GM12891 (cell line): Measurements from ENCODE around the gene BRD7.

ENCODE experiments used
- POLR2AphosphoS5 ChIP-seq: IDR thresholded peaks from 2 replicates; pipeline ENCODE4 v1.6.1; 2011; ENCODE audit warnings: low read depth, low read length, control low read depth
- TAF1 ChIP-seq: IDR thresholded peaks from 2 replicates; pipeline ENCODE4 v1.6.1; 2011; ENCODE audit warnings: low read depth, low read length, control low read depth

- TF ChIP-seq POLR2AphosphoS5 (no peak), TAF1 (no peak)
Observed at GRCh38 chr16:50351116-50351515, 17.7 kb downstream of the BRD7 start.
